Activated CD8-positive, alpha-beta memory T cell treated with anti-CD3 and anti-CD28 coated beads for 48 hours (primary cell): ENCODE measurements around the gene IZUMO1.

Source experiments
- DNase-seq, 3 experiments: peaks; one replicate each; pipeline ENCODE4 v3.0.0-alpha.2; 2020; ENCODE audit warnings: low read depth in 2 of 3, low spot score in 2 of 3

The IZUMO1 gene

DNA sequence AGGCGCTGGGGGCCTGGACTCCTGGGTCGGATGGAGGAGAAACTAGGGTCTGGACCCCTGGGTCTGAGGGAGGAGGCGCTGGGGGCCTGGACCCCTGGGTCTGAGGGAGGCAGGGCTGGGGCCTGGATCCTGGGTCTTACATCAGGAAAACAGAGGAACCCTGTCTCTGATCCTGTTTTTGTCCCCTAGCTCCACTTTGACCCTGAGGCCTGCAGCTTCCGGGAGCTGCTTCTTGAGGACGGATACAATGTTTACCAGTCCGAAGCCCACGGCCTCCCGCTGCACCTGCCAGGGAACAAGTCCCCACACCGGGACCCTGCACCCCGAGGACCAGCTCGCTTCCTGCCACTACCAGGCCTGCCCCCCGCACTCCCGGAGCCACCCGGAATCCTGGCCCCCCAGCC lies 11.0 kb upstream of the IZUMO1 start:
- no peak for DNase-seq

DNA sequence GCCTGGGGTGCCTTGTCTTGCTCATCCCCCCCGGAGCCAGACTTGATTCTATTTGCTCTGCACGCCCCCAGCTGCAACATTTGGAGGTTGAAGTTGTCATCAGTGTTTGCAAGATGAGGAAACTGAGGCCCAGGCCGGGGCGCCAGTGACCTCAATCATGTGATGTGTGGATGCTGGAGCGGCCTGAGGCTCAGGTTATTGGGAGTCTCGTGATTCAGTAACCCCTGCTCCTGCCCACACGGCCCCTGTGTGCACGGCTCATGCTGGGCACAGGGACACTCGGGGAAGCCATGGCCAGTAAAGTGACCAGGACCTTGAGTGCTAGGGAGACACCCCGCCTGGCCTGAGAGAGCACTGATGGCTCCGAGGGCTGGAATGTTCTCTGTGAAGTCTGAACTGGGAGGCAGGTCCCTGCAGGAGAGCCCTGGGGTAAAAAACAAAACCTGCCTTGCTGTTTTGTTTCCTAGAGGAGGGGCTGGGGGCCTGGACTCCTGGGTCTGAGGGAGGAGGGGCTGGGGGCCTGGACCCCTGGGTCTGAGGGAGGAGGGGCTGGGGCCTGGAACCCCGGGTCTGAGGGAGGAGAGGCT lies 10.5 kb upstream of the IZUMO1 start:
- DNase-seq: no peak

DNA sequence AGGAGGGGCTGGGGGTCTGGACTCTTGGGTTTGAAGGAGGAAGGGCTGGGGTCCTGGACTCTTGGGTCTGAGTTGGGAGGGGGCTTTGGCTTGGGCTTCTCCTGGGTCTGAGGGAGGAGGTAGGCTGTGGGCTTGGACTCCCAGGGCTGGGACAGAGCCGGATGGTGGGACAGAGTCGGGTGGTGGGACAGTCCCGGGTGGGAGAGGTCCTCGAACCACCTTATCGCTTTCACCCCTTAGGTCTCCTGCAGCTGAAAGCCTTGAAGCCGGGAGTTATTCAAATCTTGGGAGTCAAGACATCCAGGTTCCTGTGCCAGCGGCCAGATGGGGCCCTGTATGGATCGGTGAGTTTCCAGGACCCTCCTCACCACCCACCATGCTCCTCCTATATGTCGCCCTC lies 10.0 kb upstream of the IZUMO1 start:
- no peak for DNase-seq

DNA sequence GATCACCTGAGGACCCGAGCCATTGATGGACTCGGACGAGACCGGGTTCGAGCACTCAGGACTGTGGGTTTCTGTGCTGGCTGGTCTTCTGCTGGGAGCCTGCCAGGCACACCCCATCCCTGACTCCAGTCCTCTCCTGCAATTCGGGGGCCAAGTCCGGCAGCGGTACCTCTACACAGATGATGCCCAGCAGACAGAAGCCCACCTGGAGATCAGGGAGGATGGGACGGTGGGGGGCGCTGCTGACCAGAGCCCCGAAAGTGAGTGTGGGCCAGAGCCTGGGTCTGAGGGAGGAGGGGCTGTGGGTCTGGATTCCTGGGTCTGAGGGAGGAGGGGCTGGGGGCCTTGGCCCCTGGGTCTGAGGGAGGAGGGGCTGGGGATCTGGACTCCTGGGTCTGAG lies 9.5 kb upstream of the IZUMO1 start:
- no peak for DNase-seq

DNA sequence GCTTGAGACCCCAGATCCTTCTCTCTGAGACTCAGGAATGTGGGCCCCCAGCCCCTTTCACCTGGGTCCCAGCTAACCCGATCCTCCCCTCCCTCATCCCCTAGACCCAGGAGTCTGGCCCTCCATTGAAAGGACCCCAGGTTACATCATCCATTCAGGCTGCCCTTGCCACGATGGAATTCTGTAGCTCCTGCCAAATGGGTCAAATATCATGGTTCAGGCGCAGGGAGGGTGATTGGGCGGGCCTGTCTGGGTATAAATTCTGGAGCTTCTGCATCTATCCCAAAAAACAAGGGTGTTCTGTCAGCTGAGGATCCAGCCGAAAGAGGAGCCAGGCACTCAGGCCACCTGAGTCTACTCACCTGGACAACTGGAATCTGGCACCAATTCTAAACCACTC lies 9.1 kb upstream of the IZUMO1 start:
- no peak for DNase-seq

DNA sequence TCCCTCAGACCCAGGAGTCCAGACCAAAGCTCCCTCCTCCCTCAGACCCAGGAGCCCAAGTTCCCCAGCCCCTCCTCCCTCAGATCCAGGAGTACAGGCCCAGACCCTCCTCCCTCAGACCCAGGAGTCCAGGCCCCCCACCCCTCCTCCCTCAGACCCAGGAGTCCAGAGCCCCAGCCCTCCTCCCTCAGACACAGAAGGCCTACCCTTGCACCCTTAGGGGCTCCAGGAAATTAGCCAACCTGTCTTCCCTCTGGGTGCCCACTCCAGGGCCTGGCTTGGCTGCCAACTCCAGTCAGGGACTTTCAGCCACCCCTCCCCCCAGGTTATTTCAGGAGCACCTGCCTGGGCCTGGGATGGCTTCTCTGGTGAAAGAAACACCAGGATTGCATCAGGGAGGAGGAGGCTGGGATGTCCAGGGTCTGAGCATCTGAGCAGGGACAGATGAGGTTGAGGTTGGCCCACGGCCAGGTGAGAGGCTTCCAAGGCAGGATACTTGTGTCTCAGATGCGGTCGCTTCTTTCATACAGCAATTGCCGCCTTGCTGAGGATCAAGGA lies 8.5 kb upstream of the IZUMO1 start, which contains the start of gene FGF21:
Gene FGF21 (plus strand): TSS at position 441 of the 558 bp plus-strand sequence. CDS start 713 bp downstream, outside the sequence.
- DNase-seq: no peak

DNA sequence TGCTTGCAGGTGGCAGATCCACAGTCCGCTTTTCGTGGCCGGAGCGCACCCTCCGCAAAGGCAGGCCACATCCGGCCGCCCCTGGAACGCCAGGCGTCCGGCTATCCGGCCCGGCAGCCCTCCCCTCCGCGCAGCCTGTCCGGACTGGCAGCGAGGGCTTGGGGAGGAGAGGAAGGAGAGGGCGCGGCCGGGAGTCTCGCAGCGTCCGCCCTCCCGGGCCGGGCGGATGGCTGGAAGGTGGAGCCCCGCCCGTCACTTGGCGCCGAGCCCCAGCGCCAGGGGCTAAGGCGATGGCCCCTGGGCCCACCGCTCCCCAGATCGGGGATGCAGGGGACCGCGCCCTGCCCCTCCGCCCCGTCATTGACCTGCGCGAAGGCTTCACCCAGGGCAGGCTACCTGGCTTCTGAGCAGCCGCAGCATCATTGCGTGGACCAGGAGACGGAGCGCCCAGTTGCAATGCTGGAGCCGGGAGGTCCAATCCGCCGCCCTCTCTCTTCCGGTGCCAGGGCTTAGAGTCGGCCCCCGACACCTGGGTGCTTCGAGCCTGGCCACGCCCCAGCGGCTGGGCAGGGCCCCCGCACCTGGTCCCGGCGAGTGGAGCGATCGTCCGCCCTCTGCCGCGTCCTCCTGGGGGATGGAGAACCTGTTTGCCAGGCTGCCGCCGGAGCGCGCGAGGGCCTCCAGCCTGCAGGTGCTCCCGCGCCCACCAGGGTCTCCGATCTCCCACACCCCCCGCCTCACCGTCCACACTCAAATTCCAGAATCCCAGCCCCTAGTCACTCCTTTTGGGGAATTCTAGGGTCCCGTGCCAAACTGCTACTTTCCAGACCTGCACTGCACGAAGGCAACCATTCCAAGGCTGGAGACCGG lies 6.0 kb upstream of the IZUMO1 start, which contains the start of gene FUT1:
Gene FUT1 (minus strand): TSS at position 146 of the 870 bp plus-strand sequence. CDS start 1,360 bp downstream, outside the sequence.
- no peak for DNase-seq

DNA sequence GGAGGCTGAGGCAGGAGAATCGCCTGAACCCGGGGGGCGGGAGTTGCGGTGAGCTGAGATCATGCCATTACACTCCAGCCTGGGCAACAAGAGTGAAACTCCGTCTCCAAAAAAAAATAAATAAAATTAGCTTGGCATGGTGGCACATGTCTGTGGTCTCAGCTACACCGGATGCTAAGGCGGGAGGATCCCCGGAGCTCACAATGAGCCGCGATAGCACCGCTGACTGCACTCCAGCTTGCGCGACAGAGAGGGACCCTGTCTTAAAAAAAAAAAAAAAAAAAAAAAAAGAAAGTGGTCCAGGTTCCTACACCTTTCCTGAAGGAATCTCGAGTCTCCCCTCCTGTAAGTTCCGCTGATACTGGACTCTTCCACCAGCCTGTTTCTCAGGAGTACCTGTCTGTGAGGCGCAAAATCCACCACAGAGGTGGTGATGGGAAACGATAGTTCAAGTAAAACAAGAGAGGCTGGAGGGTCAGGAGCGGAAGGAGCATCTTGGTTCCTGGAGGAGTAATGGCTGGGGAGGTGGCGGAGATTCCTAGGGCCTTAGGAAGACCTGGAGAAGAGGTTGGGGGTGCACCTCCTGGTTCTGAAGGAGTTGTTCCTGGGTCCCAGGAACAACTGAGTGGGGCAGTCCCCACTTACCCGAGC lies 5.3 kb upstream of the IZUMO1 start:
- DNase-seq: no peak

DNA sequence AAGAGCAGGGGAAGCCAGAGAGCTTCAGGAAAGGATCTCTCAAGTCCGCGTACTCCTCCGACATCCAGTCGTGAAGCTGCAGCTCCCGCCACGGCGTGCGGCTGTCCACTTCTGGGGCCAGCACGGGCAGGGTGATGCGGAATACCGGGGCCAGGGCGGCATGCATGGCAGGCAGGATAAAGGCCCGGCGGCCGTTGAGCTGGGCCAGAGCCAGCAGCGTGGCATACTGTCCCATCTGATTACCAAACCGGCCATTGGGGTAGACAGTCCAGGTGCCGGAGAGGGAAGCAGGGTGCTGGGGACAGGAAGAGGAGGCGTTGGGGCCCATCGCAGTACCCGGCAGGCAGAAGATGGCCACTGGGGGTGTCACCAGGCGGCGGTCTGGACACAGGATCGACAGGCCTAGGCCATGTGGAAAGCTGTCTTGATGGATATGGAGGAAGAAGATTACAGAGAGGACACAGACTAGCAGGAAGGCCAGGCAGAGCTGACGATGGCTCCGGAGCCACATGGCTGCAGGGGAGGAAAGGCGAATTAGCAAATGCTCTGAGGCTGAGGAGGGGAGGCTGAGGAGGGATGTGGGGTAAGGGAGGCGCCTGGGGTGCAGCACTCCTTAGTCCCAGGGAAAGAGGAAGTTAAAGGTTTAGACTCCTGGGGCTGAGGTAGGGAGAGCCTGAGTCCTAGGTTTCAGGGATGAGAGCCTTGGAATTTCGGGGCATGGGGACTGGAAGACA lies 4.2 kb upstream of the IZUMO1 start:
- no peak for DNase-seq

DNA sequence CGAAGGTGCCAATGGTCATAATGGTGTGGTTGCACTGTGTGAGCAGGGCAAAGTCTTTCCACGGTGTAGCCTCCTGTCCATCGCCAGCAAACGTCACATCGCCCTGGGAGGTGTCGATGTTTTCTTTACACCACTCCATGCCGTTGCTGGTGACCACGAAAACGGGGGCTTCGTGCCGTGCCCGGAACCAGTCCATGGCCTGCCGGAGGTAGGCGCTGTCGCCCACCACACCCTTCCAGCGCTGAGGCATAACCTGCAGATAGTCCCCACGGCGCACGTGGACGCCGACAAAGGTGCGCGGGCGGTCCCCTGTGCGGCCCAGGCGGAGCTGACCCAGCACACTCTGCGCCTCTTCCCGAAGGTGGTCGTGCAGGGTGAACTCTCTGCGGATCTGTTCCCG lies 3.6 kb upstream of the IZUMO1 start:
- DNase-seq: no peak

DNA sequence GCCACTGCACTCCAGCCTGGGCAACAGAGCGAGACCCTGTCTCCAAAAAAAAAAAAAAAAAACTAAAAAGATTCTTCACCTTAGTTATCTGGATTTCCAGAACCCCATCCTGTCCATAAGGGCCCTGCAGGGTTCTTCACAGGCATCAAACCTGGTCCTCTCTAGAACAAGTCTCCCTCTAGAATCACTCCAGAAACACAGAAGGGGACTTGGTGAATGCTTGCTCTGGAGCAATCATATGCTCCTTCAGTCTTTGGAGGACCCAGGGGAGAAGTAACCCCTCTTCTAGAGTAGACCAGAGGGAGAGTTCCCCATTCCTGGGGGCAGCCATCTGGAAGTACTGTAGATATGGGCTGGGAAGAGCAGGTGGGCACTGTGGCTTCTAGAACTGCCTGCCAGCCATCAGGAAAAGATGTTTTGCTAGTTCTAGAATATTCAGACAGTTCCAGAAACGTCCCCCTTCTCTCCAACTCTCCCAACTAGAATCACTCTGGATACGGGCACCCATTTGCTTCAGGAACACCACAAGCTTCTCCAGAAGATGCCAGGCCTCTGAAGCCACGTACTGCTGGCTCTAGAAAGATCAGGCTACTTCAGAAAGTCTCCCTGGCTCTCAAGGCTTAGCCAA lies 3.0 kb upstream of the IZUMO1 start:
- no peak for DNase-seq

DNA sequence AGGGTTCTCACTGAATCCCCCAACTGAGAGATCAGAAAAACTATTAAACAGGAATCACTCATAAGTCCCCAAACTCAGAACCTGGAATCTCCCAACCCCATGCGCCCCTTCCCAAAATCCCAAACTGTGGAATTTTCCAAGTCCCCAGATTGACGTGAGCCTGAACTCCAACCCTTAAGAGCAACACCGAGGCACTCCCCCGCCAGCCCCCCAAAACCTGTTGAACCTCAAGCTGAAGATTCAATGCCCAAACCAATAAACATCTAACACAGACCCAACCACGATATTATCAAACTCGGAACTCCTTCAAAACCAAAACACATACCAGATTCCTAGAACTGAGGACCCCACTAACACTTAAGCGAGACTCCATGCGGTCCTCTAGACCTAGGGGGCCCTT lies 599 bp downstream of the IZUMO1 start:
- no peak for DNase-seq

DNA sequence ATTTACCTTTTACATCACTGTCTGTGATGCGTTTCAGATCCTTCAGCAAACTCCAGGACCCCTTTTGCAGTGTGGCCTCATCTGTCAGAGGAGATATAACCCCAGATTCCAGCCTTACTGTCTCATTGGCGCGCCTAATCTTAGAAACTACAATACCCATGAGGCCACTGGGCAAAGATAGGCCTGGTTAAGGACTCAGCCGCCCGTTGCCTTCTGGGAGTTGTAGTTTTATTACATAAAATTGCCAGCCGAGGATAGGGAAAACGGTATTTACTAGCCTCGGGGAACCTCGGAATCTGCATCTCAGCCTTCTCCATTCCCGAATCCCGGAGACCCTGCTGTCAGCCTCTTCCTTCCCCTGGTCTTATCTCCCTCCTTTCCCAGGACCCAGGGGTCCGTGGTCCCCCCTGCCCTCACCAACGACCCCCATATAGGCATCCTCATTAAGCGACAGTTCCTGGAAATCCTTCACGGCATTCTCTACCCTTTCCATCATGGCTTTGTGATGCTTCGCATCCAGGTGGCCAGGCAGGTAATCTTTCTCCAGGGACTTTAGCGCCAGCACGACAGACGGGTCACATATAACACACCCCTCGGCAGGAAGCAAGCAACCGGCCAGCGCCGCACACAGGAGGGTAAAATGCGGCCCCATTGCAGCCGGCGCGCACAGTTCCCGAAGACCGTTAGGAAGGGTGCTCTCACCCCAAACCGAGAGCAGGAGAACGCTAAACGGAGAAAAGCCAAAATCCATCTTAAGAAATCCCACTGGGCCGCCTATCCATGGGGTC lies 1.3 kb downstream of the IZUMO1 start:
- DNase-seq: no peak

DNA sequence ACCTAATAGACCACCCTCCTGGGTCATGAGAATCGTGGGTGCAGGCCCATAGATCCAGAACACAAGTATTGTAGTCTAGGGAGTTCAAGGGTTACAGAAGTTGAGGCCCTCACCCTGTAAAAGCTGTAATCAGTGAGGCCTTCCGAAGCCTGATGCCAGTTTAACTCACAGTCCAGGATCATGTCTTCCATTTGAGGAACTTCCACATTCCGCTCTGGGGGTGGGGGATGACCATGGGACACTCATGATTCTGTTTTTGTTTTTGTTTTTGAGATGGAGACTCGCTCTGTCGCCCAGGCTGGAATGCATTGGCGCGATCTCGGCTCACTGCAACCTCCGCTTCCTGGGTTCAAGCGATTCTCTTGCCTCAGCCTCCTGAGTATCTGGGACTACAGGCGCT lies 4.6 kb downstream of the IZUMO1 start:
- DNase-seq: no peak

DNA sequence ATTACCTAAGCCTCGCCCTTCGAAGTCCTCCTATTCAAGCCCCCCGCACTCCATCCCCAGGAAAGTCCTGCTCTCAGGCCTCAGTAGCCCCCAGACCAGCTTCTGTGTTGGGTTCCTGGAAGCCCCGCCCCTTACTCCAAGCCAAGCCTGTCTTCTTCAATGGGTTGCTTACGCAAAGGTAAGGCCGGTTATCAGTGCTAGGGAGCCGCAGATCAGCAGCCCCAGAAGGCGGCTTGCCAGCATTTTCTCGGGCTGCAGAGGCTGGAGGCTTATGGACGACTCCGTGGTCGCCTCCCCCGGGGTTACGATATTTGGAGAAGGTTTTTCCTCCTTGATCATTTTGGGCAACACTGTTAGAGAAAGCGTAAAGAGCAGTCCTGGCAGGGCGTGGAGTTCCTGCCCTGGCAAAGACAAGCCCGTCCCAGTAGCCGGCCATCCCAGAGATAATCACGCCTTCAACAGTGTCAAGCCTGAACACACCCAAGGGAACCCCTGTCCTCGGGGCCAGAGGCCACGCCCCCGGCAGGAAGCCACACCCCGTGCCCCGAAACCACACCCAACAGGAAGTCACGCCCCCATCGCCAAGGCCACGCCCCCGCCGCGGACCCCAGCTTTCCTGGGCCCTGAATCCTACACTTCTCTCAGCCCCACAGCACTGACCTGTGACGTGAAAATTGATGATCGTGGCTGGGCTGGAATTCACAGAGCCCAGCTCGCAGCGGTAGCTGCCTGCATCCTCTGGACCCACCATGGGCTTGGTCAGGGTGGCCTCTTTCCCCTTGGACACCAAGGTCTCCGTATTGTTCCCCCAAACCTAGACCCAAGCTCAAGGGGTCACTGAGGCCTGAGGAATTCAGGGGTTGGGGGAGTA lies 5.3 kb downstream of the IZUMO1 start:
- no peak for DNase-seq

DNA sequence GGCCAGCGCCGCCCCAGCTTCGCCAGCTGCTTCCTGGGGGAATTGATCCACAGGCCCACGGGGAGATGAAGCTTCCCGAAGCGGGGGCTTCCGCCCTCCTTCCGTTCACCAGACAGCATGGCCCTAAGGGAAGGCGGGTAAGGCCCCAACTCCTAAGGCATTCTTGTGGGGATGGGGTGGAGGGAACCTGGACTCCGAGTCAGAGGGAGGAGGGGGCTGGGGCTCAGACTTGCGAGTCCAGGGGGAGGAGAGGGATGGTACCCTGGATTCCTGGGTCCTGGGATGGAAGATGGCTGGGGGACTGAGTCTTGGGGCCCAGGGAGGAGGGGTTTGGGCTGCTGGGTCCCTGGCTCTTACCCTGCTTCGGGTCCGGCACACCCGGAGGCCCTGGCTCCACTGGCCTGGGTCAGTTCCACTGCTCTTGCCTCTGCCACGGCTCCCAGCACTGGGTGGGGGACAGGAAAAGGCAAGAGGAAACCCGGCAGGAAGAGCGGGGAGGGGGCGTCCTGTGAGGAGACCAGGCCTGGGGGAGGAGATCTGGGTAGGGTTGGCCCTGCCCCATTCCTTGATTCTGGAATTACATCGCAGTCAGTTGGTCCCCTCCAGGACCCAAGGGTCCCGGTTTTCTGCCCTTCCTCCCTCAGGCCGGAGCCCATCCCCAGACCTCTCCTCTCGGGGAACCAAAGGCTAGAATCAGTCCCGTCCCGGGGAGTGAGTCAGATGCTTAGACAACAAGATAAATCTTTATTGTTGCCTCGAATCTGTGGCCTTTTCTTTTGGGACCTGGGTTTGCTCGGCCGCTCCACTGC lies 6.3 kb downstream of the IZUMO1 start, which contains the start of gene RASIP1:
Gene RASIP1 (minus strand): TSS at position 447 of the 809 bp plus-strand sequence. CDS start 328 bp downstream, at position 119.
- no peak for DNase-seq

DNA sequence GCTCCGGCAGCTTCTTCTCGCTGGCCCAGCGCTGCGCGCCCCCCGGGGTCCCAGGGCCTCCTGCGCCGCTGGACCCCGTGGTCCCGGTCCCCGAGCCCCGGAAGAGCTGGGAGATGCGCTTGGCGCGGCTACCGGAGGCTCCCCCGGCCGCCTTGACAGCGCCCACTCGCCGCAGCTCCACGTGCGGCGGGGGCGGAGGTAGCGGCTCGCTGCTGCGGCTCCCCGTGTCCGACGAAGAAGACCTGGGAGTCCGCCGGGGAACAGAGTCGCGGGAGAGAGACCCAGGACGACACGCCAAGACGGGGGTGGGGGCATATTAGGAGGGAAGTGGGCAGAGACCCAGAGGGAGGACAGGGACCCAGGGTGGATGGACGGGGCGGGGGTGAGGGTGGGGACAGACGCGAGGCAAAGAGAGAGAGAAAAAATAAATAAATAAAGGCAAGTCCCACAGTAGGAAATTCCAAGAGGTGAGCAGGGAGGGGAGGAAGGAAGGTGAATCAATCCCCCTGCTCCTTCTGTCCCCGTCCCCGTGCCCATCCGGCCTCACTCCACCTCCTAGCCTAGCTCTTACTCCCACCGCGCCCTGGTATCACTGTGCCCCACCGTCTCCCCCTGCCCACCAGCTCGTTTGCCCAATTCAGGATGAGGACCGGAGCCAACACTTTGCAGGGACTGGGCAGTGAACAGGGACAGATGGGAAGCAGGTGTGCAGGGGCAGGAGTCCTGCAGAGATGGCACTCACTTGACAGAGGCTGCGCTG lies 7.1 kb downstream of the IZUMO1 start:
- DNase-seq: no peak
